Lower lobe of right lung (tissue), 2 donors: ENCODE results near the gene VWCE. TPM values are rescaled to one million over a fixed set of nuclear protein-coding genes. Genes with fewer than 3 reads are reported as not detected.
A peak's percentile ranks its signal among the peaks of the same experiment; 100 is the strongest.

Experiments used
- ATAC-seq, 2 donors: fragments of 200-7000 bp; cut with Tn5 transposase; one replicate each; pipeline ENCODE4 v1.9.1; 2020 to 2022; ENCODE audit warnings: mild to moderate bottlenecking in 2 of 2, moderate library complexity in 2 of 2
- DNase-seq: peaks from one replicate; pipeline ENCODE4 v3.0.0-alpha.2; 2020
- H3K27ac ChIP-seq: fragments of 200-600 bp; one replicate; pipeline ENCODE4 v1.8.0; 2022
- H3K27me3 ChIP-seq: fragments of 200-600 bp; one replicate; pipeline ENCODE4 v1.8.0; 2022; ENCODE audit warnings: low read depth
- H3K36me3 ChIP-seq: fragments of 200-600 bp; one replicate; pipeline ENCODE4 v1.8.0; 2022; ENCODE audit warnings: mild to moderate bottlenecking
- H3K4me1 ChIP-seq: fragments of 200-600 bp; one replicate; pipeline ENCODE4 v1.8.0; 2022
- H3K4me3 ChIP-seq: fragments of 200-600 bp; one replicate; pipeline ENCODE4 v1.8.0; 2022; ENCODE audit warnings: mild to moderate bottlenecking
- H3K9me3 ChIP-seq: fragments of 200-600 bp; one replicate; pipeline ENCODE4 v1.8.0; 2022
- CTCF ChIP-seq: fragments of 200-600 bp; IDR thresholded peaks from one replicate; pipeline ENCODE4 v1.8.0; 2022; ENCODE audit warnings: antibody characterized with exemption, mild to moderate bottlenecking
- intact Hi-C: fragments of 100-400 bp; cut with DNase I; formaldehyde crosslinking; loops from one replicate; pipeline ENCODE4 v1.11.0; 2022
- total RNA-seq: library from RNA; stranded (reverse); fragmentation: NEBNext Ultra II Directional; extraction: Animal tissue kit (Norgen Biotek cat#: 25700); gene quantifications from one replicate; pipeline ENCODE4 v1.2.1, GENCODE V29; 2021
- donor health status: DM: no; HTN: yes; CAD: no; lungs with severe emphysema.

VWCE gene
- total RNA-seq, 1 donor from 2014 or later: 1.2 TPM

- DNase-seq: no peak
- Histone ChIP-seq H3K27ac (no peak overlapping the region), H3K9me3 (no peaks in the 10 kb centered on the region), H3K4me1 (no peaks in the 10 kb centered on the region), H3K27me3 (no peaks in the 10 kb centered on the region), H3K36me3 (no peaks in the 10 kb centered on the region), H3K4me3 (no peak overlapping the region)
- TF ChIP-seq CTCF: no peak
- ATAC-seq: no peak
- intact Hi-C loops: no loop called here
These were observed 27.7 kb downstream of the VWCE start for GRCh38 chr11:61267437-61267841.

- Histone ChIP-seq H3K9me3 (no peaks in the 10 kb centered on the region), H3K27me3 (no peaks in the 10 kb centered on the region), H3K27ac (no peak overlapping the region), H3K36me3 (no peaks in the 10 kb centered on the region), H3K4me1 (no peaks in the 10 kb centered on the region), H3K4me3 (no peak overlapping the region)
- no peak for TF ChIP-seq CTCF
- intact Hi-C loops: no loop called here
- DNase-seq: no peak
- peak in 1 of 2 donors; percentile 40 for ATAC-seq
These were observed 28.5 kb downstream of the VWCE start for GRCh38 chr11:61266602-61267001.

- no peak overlapping the region for H3K4me3 ChIP-seq
- no peaks in the 10 kb centered on the region for H3K4me1 ChIP-seq
- H3K36me3 ChIP-seq: no peaks in the 10 kb centered on the region
- no peak for DNase-seq
- H3K9me3 ChIP-seq: no peaks in the 10 kb centered on the region
- no peak for TF ChIP-seq CTCF
- no peak for ATAC-seq
- intact Hi-C loops: no loop called here
- no peak overlapping the region for H3K27ac ChIP-seq
- H3K27me3 ChIP-seq: no peaks in the 10 kb centered on the region
These were observed 29.8 kb downstream of the VWCE start for GRCh38 chr11:61265357-61265756.

- DNase-seq (no peak), ATAC-seq (no peak)
- intact Hi-C loops: no loop called here
- TF ChIP-seq CTCF: no peak
- Histone ChIP-seq H3K4me3 (no peak overlapping the region), H3K9me3 (no peaks in the 10 kb centered on the region), H3K27ac (no peak overlapping the region), H3K4me1 (no peaks in the 10 kb centered on the region), H3K36me3 (no peaks in the 10 kb centered on the region), H3K27me3 (no peaks in the 10 kb centered on the region)
These were observed 30.3 kb downstream of the VWCE start for GRCh38 chr11:61264795-61265194.

GRCh38 chr11:61264371-61264770 is 30.7 kb downstream of the VWCE start:
- no peaks in the 10 kb centered on the region for H3K4me1 ChIP-seq
- H3K36me3 ChIP-seq: no peaks in the 10 kb centered on the region
- no peak for TF ChIP-seq CTCF
- no peaks in the 10 kb centered on the region for H3K27me3 ChIP-seq
- ATAC-seq (no peak), DNase-seq (no peak)
- no peaks in the 10 kb centered on the region for H3K9me3 ChIP-seq
- H3K27ac ChIP-seq: no peak overlapping the region
- H3K4me3 ChIP-seq: no peak overlapping the region
- intact Hi-C loops: no loop called here

GRCh38 chr11:61259363-61259762 is 35.8 kb downstream of the VWCE start:
- Histone ChIP-seq H3K9me3 (no peaks in the 10 kb centered on the region), H3K4me1 (no peaks in the 10 kb centered on the region), H3K27me3 (no peaks in the 10 kb centered on the region), H3K4me3 (no peak overlapping the region), H3K36me3 (no peaks in the 10 kb centered on the region), H3K27ac (no peak overlapping the region)
- no peak for TF ChIP-seq CTCF
- DNase-seq (no peak), ATAC-seq (no peak)
- intact Hi-C loops: no loop called here
